Cardiac fibroblast (primary cell): ENCODE results near the gene TDP1.

Experiments
- DNase-seq, 2 donors: peaks; one replicate each; pipeline versions ENCODE4 v3.0.0 to v3.0.0-alpha.2; 2010; ENCODE audit warnings: low read depth in 2 of 2
- H3K4me3 ChIP-seq, 2 donors: replicated peaks in 1 of 2; 1 replicate in 1 of 2; 2 replicates in 1 of 2; pipeline ENCODE4 v1.5.1; 2011; ENCODE audit warnings: low read depth in 2 of 2, low read length in 2 of 2, mild to moderate bottlenecking in 2 of 2, moderate library complexity in 1 of 2
- TF ChIP-seq, protein P1 (sequence below): IDR thresholded peaks from one replicate; pipeline ENCODE4 v1.5.1; 2011; ENCODE audit warnings: low read depth, mild to moderate bottlenecking, low read length, inconsistent platforms

TDP1 gene

DNA sequence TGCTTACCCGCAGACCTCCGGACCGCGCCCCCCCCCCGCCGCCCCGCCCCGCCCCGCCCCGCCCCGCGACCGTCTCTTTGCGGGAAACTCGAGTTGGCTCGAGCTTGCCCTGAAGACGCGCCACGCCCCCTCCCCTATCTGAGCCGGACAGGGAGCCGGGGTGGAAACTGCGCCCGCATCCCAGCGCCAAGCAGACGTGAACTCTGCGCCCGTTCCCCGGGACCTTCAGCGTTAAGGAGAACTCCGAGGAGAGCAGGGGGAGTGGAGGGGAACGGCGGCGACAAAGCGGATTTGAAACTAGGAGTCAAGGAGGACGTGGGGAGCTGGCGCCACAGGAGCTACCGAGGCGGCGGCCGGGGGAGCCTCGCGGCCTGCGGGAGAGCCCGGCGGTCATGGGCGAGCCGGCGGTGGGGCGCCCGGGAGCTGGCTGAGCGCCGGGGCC is 106.0 kb downstream of the TDP1 start, which contains the start of gene KCNK13:
KCNK13 (plus strand) TSS at position 310 of the 442 bp plus-strand sequence. CDS start 212 bp downstream, outside the sequence.
- peak within 1 kb of the TSS; percentile 34 to 49 for H3K4me3 ChIP-seq
- TF ChIP-seq, protein P1, sequence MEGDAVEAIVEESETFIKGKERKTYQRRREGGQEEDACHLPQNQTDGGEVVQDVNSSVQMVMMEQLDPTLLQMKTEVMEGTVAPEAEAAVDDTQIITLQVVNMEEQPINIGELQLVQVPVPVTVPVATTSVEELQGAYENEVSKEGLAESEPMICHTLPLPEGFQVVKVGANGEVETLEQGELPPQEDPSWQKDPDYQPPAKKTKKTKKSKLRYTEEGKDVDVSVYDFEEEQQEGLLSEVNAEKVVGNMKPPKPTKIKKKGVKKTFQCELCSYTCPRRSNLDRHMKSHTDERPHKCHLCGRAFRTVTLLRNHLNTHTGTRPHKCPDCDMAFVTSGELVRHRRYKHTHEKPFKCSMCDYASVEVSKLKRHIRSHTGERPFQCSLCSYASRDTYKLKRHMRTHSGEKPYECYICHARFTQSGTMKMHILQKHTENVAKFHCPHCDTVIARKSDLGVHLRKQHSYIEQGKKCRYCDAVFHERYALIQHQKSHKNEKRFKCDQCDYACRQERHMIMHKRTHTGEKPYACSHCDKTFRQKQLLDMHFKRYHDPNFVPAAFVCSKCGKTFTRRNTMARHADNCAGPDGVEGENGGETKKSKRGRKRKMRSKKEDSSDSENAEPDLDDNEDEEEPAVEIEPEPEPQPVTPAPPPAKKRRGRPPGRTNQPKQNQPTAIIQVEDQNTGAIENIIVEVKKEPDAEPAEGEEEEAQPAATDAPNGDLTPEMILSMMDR = no peak
- no peak for DNase-seq

DNA sequence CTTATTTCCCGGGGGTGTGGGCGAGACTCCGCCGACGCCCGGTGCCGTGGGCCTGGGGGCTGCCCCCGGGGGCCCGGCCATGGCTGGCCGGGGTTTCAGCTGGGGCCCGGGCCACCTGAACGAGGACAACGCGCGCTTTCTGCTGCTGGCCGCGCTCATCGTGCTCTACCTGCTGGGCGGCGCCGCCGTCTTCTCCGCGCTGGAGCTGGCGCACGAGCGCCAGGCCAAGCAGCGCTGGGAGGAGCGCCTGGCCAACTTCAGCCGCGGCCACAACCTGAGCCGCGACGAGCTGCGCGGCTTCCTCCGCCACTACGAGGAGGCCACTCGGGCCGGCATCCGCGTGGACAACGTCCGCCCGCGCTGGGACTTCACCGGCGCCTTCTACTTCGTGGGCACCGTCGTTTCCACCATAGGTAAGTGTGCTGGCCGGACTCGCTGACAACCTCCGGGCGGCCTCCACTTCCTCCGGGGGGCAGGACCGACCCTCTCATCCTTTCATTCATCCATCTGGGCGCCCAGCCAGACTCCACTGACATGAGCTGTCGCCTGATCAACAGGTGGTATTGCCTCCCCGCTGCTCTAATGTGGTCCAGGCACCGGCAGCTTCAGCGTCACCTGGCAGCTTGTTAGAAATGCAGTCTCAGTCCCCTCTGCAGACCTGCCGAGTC is 106.5 kb downstream of the TDP1 start:
- peak overlapping the region in 1 of 2 donors; percentile 34 for H3K4me3 ChIP-seq
- DNase-seq = no peak
- TF ChIP-seq, protein P1 = no peak

DNA sequence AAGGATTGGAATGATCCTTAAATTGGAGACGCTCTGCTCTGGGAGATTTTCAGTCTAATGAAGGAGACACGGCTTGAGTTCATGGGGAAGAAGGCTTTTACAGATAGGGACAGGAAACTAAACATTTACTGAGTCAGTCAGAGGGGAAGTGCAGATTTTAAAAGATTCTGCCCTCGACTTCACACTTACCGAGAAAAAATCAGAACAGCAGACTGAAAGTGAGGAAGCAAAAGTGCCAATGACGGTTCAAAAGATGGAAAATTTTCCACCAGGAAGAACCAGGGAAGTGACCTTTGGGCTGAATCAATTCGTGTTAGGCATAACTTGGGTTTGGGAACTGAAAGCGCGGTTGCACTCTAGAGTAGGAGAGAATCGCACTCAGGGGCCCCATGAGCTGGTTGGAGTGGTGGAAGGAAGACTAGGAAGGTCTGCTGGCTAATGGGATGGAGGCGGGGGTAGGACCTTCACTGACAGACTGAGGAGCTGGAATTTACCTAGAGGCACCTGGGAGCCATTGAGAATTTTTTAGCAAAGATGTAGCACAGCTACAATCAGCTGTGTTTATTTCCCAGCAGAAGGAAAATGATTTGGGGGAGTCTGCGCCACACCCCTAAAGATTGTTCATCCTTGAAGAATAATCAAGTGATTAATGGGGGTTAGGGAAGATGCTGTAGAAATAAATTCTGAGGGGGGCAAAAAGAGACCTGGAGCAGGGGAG is 107.3 kb downstream of the TDP1 start:
- TF ChIP-seq, protein P1 = no peak
- DNase-seq = no peak
- H3K4me3 ChIP-seq = no peak overlapping the region

DNA sequence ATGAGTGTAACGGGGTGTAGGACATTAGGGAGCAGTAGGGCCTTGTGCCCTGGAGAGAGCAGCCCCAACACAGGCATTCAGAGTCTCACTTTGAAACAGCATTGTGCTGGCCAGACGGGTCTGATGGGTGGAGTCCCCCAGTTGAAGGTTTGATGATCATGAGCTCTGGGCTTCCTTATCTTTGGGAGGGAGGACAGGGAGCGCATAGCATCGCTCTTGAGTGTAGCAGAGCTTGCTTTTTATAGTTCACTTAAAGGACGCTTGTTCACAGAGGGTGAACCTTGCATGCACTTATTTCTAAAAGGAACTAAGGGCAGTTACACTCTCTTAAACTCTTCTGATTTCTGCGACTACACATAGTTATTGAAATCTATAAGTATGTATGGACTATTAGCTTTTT is 116.6 kb downstream of the TDP1 start:
- H3K4me3 ChIP-seq = no peak overlapping the region
- DNase-seq = no peak
- TF ChIP-seq, protein P1 = no peak

DNA sequence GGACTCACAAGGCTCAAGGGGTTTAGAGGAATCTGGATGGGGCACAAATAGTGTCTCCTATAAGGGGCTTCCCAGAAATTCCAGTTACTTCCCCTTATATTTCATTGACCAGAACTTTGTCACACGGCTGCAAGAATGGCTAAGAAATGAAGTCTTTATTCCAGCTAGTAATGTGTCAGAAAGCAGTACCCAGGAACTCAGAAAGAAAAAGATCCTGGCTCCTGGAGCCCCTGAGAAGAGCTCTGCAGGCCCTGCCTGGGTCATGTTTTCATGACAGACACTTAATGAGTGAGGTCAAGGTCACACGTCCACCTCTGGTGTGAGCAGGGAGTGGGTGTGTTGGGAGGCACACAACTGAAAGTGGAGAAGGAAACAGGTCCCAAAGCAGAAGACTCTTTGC is 123.8 kb downstream of the TDP1 start:
- no peak overlapping the region for H3K4me3 ChIP-seq
- no peak for DNase-seq
- TF ChIP-seq, protein P1 = no peak

DNA sequence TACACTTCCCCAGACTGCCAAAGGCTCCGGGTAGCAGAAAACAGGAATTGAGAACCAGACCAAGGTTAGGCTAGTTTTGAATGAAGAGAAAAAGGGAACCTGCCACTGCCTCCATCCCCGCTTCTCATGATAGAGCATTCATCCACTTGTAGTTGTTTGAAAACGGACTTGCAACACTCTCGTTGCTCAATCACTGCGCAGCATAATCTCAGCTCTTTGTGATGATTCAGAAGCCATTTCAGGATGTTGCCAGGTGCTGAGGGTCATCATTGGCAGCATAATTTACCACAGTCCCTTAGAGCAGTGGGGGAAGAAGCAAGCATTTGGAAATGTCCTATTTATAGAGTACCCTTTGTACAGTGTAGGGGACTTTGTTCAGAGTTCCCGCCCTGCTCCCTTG is 131.7 kb downstream of the TDP1 start:
- H3K4me3 ChIP-seq = no peak overlapping the region
- peak; percentile 76 to 95 for DNase-seq
- TF ChIP-seq, protein P1 = no peak
